ENCODE data around the gene EVPL.

Gene EVPL

DNA sequence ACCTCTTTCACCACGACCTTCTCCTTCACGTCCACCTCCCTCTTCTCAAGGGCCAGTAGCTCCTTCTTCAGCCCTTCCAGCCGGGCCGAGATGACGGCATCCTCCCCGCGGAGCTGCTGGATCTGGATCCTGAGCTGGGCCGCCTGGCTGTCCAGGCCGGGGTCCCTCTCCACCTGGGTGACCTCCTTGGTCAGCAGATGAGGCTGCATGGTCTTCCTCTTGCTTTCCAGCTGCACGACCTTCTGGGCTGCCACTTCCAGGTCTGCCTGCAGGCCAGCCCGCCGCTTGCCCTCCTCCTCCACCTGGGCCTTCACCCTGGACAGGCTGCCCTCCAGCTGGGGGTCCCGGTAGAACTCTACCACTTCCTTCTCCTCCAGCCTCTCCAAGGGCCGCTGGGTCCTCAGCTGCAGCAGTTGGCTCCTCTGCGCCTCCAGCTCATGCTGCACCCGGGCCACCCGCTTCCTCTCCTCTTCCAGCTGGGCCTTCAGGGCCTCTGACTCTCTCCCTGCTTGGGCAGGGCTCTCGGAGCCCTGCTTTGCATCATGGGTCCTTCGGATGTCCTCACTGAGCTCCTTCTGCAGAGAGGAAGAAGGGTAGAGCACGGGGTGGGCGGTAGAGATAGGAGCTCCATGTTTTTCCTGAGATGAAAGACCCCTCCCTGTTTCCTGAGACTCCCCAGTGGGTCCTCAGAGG, 17.0 kb downstream of the EVPL start:
- TF ChIP-seq, protein P1, sequence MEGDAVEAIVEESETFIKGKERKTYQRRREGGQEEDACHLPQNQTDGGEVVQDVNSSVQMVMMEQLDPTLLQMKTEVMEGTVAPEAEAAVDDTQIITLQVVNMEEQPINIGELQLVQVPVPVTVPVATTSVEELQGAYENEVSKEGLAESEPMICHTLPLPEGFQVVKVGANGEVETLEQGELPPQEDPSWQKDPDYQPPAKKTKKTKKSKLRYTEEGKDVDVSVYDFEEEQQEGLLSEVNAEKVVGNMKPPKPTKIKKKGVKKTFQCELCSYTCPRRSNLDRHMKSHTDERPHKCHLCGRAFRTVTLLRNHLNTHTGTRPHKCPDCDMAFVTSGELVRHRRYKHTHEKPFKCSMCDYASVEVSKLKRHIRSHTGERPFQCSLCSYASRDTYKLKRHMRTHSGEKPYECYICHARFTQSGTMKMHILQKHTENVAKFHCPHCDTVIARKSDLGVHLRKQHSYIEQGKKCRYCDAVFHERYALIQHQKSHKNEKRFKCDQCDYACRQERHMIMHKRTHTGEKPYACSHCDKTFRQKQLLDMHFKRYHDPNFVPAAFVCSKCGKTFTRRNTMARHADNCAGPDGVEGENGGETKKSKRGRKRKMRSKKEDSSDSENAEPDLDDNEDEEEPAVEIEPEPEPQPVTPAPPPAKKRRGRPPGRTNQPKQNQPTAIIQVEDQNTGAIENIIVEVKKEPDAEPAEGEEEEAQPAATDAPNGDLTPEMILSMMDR (conservative IDR thresholded peaks at IDR 0.05; ENCODE audit: control insufficient read depth, insufficient read depth, low read depth, low read length): no peak
- H3K4me3 ChIP-seq (ENCODE audit: control insufficient read depth, low read depth, low read length): no peak overlapping the region
- no peak for DNase-seq (ENCODE audit: low read depth)

DNA sequence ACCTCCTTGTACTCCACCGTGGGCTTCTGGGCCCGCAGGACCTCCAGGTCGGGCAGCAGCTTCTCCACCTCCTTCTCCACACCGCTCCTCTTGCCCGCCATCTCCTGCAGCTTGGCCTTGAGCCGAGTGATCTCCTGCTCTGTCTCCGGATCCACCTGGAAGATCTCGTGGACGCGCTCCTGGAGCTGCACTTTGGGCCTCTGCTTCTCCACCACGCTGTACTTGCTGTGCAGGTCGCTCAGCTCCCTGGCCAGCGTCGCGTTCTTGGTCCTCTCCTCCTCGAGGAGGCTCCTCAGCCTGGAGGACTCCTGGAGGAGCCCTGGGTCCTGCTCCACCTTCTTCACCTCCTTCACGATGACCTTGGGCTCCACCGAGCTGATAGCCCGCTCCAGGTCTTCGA, 17.7 kb downstream of the EVPL start:
- DNase-seq (ENCODE audit: low read depth): no peak
- TF ChIP-seq, protein P1 (conservative IDR thresholded peaks at IDR 0.05; ENCODE audit: control insufficient read depth, insufficient read depth, low read depth, low read length): no peak
- H3K4me3 ChIP-seq (ENCODE audit: control insufficient read depth, low read depth, low read length): no peak overlapping the region

DNA sequence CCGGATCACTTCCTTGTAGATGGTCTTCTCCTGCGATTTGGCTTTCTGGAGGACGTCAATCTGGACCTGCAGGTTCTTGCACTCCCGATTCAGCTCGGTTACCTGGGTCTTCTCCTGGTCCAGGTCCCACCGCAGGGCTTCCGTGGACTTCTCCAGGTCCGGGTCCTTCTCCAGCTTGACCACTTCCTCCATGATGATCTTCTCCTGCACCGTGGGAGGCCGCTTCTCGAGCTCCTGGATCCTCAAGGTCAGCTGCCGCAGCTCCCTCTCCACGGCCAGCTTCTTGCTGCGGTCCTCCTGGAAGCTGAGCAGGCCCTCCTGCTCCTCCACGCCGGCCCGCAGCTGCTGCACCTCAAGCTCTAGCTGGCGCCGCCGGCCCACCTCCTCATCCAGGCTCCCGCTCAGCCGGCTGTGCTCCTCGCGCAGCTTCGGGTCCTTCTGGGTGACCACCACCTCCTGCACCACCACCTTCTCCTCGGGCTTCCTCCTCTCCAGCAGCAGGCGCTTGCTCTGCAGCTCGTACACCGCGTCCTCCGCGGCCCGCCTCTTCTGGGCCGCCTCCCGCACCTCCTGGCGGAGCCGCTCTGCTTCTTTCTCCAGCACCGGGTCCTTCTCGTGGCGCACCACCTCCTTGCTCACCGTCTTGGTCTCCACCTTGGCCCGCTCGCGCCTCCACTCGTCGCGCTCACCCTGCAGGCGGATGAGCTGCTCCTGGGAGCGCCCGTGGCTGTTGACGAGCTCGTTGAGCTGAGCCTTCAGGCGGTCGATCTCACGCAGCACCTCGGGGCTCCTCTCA, 18.3 kb downstream of the EVPL start:
- TF ChIP-seq, protein P1 (conservative IDR thresholded peaks at IDR 0.05; ENCODE audit: control insufficient read depth, insufficient read depth, low read depth, low read length): no peak
- H3K4me3 ChIP-seq (ENCODE audit: control insufficient read depth, low read depth, low read length): no peak overlapping the region
- DNase-seq (ENCODE audit: low read depth): no peak

DNA sequence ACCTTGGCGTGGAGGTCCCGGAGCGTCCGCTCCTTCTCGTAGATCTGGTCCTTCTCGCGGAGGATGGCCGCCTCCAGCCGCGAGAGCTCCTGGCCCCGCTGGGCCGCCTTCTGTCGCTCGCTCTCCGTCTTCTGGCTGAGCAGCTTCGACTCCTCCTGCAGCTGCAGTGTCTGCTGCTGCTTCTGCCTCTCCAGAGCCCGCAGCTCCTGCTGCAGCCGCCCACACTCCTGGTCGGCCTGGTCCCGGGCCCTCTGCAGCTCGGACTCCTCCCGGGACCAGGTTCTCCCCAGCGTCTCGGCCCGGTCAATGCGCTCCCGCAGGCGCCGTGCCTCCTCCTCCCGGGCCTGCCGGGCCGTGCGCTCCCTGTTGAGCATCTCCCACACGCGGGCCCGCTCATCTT, 18.9 kb downstream of the EVPL start:
- DNase-seq (ENCODE audit: low read depth): no peak
- H3K4me3 ChIP-seq (ENCODE audit: control insufficient read depth, low read depth, low read length): no peak overlapping the region
- TF ChIP-seq, protein P1 (conservative IDR thresholded peaks at IDR 0.05; ENCODE audit: control insufficient read depth, insufficient read depth, low read depth, low read length): no peak

DNA sequence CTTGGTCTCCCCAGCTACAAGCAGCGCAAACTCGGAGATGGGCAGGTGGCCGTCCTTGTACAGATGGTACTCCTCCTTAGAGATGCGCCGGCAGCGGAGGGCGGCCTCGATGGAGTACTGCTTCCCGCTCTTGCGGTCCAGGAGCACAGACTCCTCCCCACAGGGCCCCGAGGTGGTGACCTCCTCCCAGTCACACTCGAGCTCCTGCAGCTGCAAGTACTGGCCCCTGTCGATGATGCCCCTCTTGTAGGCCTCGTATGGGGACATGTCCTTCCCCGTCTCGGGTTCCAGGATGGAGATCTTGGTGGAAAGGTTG, 19.3 kb downstream of the EVPL start:
- TF ChIP-seq, protein P1 (conservative IDR thresholded peaks at IDR 0.05; ENCODE audit: control insufficient read depth, insufficient read depth, low read depth, low read length): no peak
- no peak for DNase-seq (ENCODE audit: low read depth)
- no peak overlapping the region for H3K4me3 ChIP-seq (ENCODE audit: control insufficient read depth, low read depth, low read length)

DNA sequence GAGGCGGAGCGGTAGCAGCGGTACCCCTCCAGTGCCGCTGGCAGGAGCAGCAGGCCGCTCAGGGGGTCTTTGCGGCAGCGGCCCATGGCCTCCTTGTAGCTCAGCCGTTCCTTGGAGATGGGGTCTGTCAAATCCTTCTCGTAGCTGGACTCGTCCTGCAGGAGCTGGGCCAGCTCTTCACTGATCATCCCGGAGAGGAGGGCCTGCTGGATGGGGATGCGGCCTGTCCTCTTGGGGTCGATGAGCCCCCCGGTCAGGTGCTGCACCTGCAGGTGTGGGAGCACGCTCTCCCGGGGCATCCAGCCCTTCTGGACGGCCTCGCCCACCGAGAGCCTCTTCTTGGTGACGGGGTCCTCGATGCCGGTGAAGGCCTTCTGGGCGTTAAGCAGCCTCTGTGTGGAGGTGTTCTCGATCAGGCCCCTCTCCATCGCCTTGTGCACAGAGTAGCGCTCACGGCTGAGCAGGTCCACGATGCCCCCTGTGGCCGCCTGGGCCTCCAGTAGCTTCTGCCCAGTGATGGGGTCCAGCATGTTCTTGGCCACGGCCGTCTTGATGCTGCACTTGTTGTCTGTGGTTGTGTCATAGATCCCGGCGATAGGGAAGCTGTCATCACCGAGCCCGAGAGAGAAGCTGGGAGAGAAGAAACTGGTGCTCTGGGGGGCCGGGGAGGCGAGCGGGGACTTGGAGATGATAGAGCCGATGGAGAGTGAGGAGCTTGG, 19.8 kb downstream of the EVPL start:
- TF ChIP-seq, protein P1 (conservative IDR thresholded peaks at IDR 0.05; ENCODE audit: control insufficient read depth, insufficient read depth, low read depth, low read length): no peak

More for the DNA sequence above, 19.8 kb downstream of the EVPL start:
- no peak for DNase-seq (ENCODE audit: low read depth)
- no peak overlapping the region for H3K4me3 ChIP-seq (ENCODE audit: control insufficient read depth, low read depth, low read length)
